T-helper 22 cell (primary cell): Measurements from ENCODE around the gene AIFM3.
"Not testable (repeated sequence)": the region's sequence is repeated elsewhere in the genome, so short reads cannot be mapped to it uniquely, and the experiment has no call there.

Source experiments
- DNase-seq: peaks from one replicate; pipeline ENCODE4 v3.0.0-alpha.2; 2020; ENCODE audit warnings: low read depth

The AIFM3 gene

GRCh38 chr22:20959578-20960461 lies 7.2 kb upstream of the AIFM3 start:
- no peak for DNase-seq

- no peak for DNase-seq
These were observed 6.4 kb upstream of the AIFM3 start for GRCh38 chr22:20960609-20961008.

GRCh38 chr22:20962491-20962945 lies 4.5 kb upstream of the AIFM3 start:
- no peak for DNase-seq

GRCh38 chr22:20963201-20964052 lies 3.6 kb upstream of the AIFM3 start:
- no peak for DNase-seq

- DNase-seq, result no peak
These were observed 2.8 kb upstream of the AIFM3 start for GRCh38 chr22:20964090-20964798.

- no peak for DNase-seq
These were observed 2.3 kb upstream of the AIFM3 start for GRCh38 chr22:20964799-20965103.

- DNase-seq, result no peak
These were observed 1.8 kb upstream of the AIFM3 start for GRCh38 chr22:20965104-20965887.

GRCh38 chr22:20965888-20966855 lies 883 bp upstream of the AIFM3 start:
- no peak for DNase-seq

GRCh38 chr22:20967697-20968211 lies 699 bp downstream of the AIFM3 start:
- no peak for DNase-seq

GRCh38 chr22:20968281-20968977 lies 1.4 kb downstream of the AIFM3 start:
- no peak for DNase-seq

- no peak for DNase-seq
These were observed 4.0 kb downstream of the AIFM3 start for GRCh38 chr22:20970939-20971657.

GRCh38 chr22:20972014-20972694 lies 5.1 kb downstream of the AIFM3 start:
- DNase-seq, result not testable (repeated sequence)

GRCh38 chr22:20972933-20973577 lies 6.0 kb downstream of the AIFM3 start:
- DNase-seq, result no peak

GRCh38 chr22:20973634-20974286 lies 6.7 kb downstream of the AIFM3 start:
- no peak for DNase-seq

GRCh38 chr22:20974336-20974955 lies 7.4 kb downstream of the AIFM3 start:
- no peak for DNase-seq

GRCh38 chr22:20975541-20976290 lies 8.7 kb downstream of the AIFM3 start:
- DNase-seq, result no peak
